ENCODE results near the gene ACTL7B. TPM values are rescaled to one million over a fixed set of nuclear protein-coding genes. Genes with fewer than 3 reads are reported as not detected.

The ACTL7B gene
- total and polyA plus RNA-seq, 4 donors, result not detected

DNA sequence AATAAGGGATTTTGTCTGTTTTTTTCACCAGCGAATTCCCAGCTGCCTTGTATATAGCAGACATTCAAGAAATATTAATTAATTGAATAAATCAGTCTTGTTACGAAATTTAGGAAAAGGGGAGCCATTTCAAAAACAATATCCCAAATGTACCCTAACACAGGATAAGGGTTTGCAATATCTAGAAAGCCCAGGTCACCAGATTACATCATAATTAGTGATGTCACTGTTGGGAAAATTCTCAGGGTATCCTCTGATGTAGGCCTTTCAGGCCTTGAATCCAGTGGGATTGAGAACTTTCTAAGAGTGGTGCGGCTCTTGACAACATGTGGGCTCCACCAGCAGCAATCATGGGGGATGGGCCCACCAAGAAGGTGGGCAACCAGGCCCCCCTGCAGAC is 6.2 kb upstream of the ACTL7B start, which contains the start of gene ACTL7A:
ACTL7A (plus strand) TSS at position 270 of the 400 bp plus-strand sequence; CDS start at position 327, 57 bp downstream.
- no peak within 1 kb of the TSS for H3K4me3 ChIP-seq (ENCODE audit: low read length in 2 of 2)
- ATAC-seq (ENCODE audit: low FRiP score) (no peak), DNase-seq (no peak)
- H3K4me1 ChIP-seq (ENCODE audit: control insufficient read depth in 1 of 2, insufficient read depth in 2 of 2, low read length in 2 of 2), result no peaks in the 10 kb centered on the region
- 95 to 98% methylated on average over 3 of the region's 3 CpGs for WGBS, 2 donors
- H3K27me3 ChIP-seq (ENCODE audit: control insufficient read depth in 1 of 2, insufficient read depth in 2 of 2, low read length in 1 of 2), result no peaks in the 10 kb centered on the region
- intact Hi-C loops (cut with DNase I), result no loop called here
- H3K27ac ChIP-seq (ENCODE audit: low read depth in 1 of 2, low read length in 2 of 2), result no peak within 1 kb of the TSS
- peaks cover 2% of the 10 kb centered on the region for H3K9me3 ChIP-seq (ENCODE audit: control insufficient read depth, low read length)
- no peaks in the 10 kb centered on the region for H3K36me3 ChIP-seq (ENCODE audit: control insufficient read depth in 1 of 2, insufficient read depth in 2 of 2, low read length in 1 of 2)

DNA sequence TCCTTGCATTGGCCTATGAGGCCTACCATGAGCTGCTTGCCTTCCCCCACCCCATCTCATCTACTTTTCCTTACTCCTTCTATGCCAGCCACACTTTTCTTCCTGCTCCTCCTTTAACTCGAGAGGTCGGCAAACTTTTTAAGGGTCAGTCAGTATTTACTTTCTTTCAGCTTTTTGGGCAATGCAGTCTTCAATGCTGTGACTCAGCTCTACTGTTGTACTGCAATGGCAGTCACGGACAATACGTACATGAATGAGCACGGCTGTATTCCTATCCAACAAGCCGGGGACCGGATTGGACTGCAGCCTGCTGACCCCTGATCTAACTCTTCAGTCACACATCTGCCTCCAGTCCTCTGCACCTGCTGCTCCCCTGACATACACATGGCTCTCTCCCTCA is 5.7 kb upstream of the ACTL7B start:
- DNase-seq (no peak), ATAC-seq (ENCODE audit: low FRiP score) (no peak)
- no peaks in the 10 kb centered on the region for H3K27me3 ChIP-seq (ENCODE audit: control insufficient read depth in 1 of 2, insufficient read depth in 2 of 2, low read length in 1 of 2)
- H3K36me3 ChIP-seq (ENCODE audit: control insufficient read depth in 1 of 2, insufficient read depth in 2 of 2, low read length in 1 of 2), result no peaks in the 10 kb centered on the region
- H3K27ac ChIP-seq (ENCODE audit: low read depth in 1 of 2, low read length in 2 of 2), result no peak overlapping the region
- intact Hi-C loops (cut with DNase I), result no loop called here
- peaks cover 2% of the 10 kb centered on the region for H3K9me3 ChIP-seq (ENCODE audit: control insufficient read depth, low read length)
- no peaks in the 10 kb centered on the region for H3K4me1 ChIP-seq (ENCODE audit: control insufficient read depth in 1 of 2, insufficient read depth in 2 of 2, low read length in 2 of 2)
- H3K4me3 ChIP-seq (ENCODE audit: low read length in 2 of 2), result no peak overlapping the region
- 67 to 79% methylated on average over 7 of the region's 7 CpGs for WGBS, 2 donors

DNA sequence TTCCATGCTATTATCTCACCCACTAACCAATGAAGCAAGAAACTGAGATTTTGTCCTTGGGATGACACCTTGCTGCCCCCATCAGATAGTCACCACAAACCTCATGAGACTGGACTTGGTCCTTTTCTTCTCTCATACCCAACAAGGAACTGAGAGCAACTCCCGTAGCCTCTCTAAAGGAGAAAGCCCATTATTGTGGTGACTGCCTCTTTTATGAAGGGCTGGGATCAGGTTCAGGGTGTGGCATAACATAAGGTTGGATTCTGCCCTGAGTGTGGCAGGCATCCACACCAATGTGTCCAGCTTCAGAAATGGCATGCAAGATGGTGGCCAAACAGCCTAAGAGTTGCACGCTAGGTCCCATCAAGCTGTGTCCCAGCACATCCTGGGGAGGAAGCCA is 5.0 kb upstream of the ACTL7B start:
- H3K27ac ChIP-seq (ENCODE audit: low read depth in 1 of 2, low read length in 2 of 2), result no peak overlapping the region
- no peak overlapping the region for H3K4me3 ChIP-seq (ENCODE audit: low read length in 2 of 2)
- WGBS, 2 donors, result 93 to 96% methylated on average over 2 of the region's 2 CpGs
- ATAC-seq (ENCODE audit: low FRiP score) (no peak), DNase-seq (no peak)
- H3K27me3 ChIP-seq (ENCODE audit: control insufficient read depth in 1 of 2, insufficient read depth in 2 of 2, low read length in 1 of 2), result no peaks in the 10 kb centered on the region
- no peaks in the 10 kb centered on the region for H3K36me3 ChIP-seq (ENCODE audit: control insufficient read depth in 1 of 2, insufficient read depth in 2 of 2, low read length in 1 of 2)
- intact Hi-C loops (cut with DNase I), result no loop called here
- no peaks in the 10 kb centered on the region for H3K4me1 ChIP-seq (ENCODE audit: control insufficient read depth in 1 of 2, insufficient read depth in 2 of 2, low read length in 2 of 2)
- peaks cover 2% of the 10 kb centered on the region for H3K9me3 ChIP-seq (ENCODE audit: control insufficient read depth, low read length)

DNA sequence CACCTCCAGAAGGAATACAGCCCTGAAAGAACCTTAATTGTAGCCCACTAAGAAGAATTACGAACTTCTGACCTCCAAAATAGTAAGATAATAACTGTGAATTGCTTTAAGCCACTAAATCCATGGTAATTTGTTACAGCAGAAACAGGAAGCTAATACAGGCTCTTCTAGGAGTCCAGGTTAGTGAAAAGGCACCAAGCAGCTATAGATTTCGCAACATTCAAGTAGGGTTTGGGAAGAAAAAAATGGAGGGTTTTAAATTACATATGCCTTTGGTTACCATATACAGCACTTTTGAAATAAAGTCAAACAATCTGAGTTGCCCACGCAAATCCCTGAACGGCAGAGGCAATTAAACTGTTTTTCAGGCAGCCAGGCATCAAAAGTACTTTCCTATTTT is 4.6 kb upstream of the ACTL7B start:
- H3K36me3 ChIP-seq (ENCODE audit: control insufficient read depth in 1 of 2, insufficient read depth in 2 of 2, low read length in 1 of 2), result no peaks in the 10 kb centered on the region
- H3K4me1 ChIP-seq (ENCODE audit: control insufficient read depth in 1 of 2, insufficient read depth in 2 of 2, low read length in 2 of 2), result no peaks in the 10 kb centered on the region
- intact Hi-C loops (cut with DNase I), result no loop called here
- DNase-seq (no peak), ATAC-seq (ENCODE audit: low FRiP score) (no peak)
- H3K9me3 ChIP-seq (ENCODE audit: control insufficient read depth, low read length), result peaks cover 2% of the 10 kb centered on the region
- H3K4me3 ChIP-seq (ENCODE audit: low read length in 2 of 2), result no peak overlapping the region
- no peaks in the 10 kb centered on the region for H3K27me3 ChIP-seq (ENCODE audit: control insufficient read depth in 1 of 2, insufficient read depth in 2 of 2, low read length in 1 of 2)
- H3K27ac ChIP-seq (ENCODE audit: low read depth in 1 of 2, low read length in 2 of 2), result no peak overlapping the region
- 77 to 92% methylated on average over 4 of the region's 4 CpGs for WGBS, 2 donors

DNA sequence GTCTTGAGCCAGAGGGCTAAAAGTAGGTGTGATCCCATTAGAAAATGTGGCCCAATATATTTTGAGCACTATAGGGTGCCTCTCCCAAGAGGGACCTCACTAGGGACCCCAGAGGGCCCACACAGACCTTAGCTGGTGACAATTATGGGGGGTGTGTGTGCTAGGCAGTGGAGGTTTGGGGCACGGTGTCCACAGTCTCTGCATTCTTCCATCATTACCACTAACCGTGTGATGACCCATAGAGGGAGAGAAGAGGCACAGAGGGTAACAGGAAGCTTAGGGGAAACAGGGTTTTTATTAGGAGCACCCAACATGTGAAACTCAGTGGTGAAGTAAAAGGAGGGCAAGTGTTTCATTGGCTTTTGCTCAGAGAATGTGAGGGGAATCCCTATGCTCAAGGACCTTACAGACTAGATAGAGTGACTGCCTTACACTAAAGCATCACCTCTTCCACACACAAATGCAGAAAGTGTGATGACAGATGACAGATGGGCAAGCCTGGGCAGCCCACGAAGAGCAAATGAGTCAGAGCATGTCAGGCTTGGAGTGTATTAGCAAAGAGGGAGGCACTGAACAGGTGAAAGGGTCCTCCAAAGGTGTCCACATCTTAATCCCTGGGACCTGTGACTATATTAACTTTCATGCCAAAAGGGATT is 3.8 kb upstream of the ACTL7B start:
- ATAC-seq (ENCODE audit: low FRiP score) (no peak), DNase-seq (no peak)
- WGBS, 2 donors, result 77 to 82% methylated on average over 3 of the region's 3 CpGs
- Histone ChIP-seq H3K27ac (ENCODE audit: low read depth in 1 of 2, low read length in 2 of 2) (no peak overlapping the region), H3K4me3 (ENCODE audit: low read length in 2 of 2) (no peak overlapping the region), H3K36me3 (ENCODE audit: control insufficient read depth in 1 of 2, insufficient read depth in 2 of 2, low read length in 1 of 2) (no peaks in the 10 kb centered on the region), H3K27me3 (ENCODE audit: control insufficient read depth in 1 of 2, insufficient read depth in 2 of 2, low read length in 1 of 2) (no peaks in the 10 kb centered on the region), H3K9me3 (ENCODE audit: control insufficient read depth, low read length) (peaks cover 2% of the 10 kb centered on the region), H3K4me1 (ENCODE audit: control insufficient read depth in 1 of 2, insufficient read depth in 2 of 2, low read length in 2 of 2) (no peaks in the 10 kb centered on the region)
- intact Hi-C loops (cut with DNase I), result no loop called here

DNA sequence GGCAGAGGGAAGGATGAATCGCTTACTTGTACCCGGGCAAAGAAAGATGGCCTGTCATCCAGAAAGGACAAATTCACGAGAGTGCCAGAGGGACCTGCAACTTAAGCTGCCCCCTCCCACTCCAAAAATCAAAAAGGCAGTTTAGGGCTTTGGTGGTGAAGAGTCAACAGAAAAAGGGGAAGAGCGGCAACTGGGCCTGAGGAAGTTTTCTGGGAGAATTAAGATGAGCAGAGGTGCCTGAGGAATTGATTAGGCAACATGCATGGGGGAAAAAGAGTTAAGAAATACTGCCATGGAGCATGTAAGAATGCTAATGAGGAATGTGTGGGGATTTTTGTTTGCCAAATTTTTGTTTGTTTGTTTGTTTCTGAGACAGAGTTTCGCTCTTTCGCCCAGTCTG is 1.8 kb upstream of the ACTL7B start:
- 85 to 88% methylated on average over 6 of the region's 6 CpGs for WGBS, 2 donors
- H3K27ac ChIP-seq (ENCODE audit: low read depth in 1 of 2, low read length in 2 of 2), result no peak overlapping the region
- intact Hi-C loops (cut with DNase I), result no loop called here
- H3K36me3 ChIP-seq (ENCODE audit: control insufficient read depth in 1 of 2, insufficient read depth in 2 of 2, low read length in 1 of 2), result no peaks in the 10 kb centered on the region
- peaks cover 2% of the 10 kb centered on the region for H3K9me3 ChIP-seq (ENCODE audit: control insufficient read depth, low read length)
- DNase-seq (no peak), ATAC-seq (ENCODE audit: low FRiP score) (no peak)
- no peaks in the 10 kb centered on the region for H3K4me1 ChIP-seq (ENCODE audit: control insufficient read depth in 1 of 2, insufficient read depth in 2 of 2, low read length in 2 of 2)
- no peaks in the 10 kb centered on the region for H3K27me3 ChIP-seq (ENCODE audit: control insufficient read depth in 1 of 2, insufficient read depth in 2 of 2, low read length in 1 of 2)
- no peak overlapping the region for H3K4me3 ChIP-seq (ENCODE audit: low read length in 2 of 2)

DNA sequence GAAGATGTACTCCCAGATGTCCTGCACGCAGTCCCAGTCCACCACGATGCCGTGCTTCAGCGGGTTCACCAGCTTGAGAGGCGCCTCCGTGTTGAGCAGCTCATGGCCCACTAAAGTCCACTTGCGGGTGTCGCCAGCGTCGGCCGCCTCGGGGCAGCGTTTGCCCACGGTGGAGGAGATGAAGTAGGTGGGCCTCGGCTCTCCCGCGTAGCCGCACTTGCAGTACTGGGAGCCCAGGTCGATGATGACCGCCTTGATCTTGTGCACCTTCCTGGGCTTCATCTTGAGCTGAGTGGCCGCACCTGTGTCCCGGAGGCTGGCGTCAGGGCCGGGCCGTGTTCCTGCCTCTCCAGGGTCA is 278 bp downstream of the ACTL7B start:
- WGBS, 2 donors, result 96 to 98% methylated on average over 25 of the region's 25 CpGs
- no peaks in the 10 kb centered on the region for H3K4me1 ChIP-seq (ENCODE audit: control insufficient read depth in 1 of 2, insufficient read depth in 2 of 2, low read length in 2 of 2)
- no peaks in the 10 kb centered on the region for H3K27me3 ChIP-seq (ENCODE audit: control insufficient read depth in 1 of 2, insufficient read depth in 2 of 2, low read length in 1 of 2)
- no peak for DNase-seq
- intact Hi-C loops (cut with DNase I), result no loop called here
- no peaks in the 10 kb centered on the region for H3K36me3 ChIP-seq (ENCODE audit: control insufficient read depth in 1 of 2, insufficient read depth in 2 of 2, low read length in 1 of 2)
- H3K27ac ChIP-seq (ENCODE audit: low read depth in 1 of 2, low read length in 2 of 2), result no peak overlapping the region
- ATAC-seq (ENCODE audit: low FRiP score), result no peak
- no peaks in the 10 kb centered on the region for H3K9me3 ChIP-seq (ENCODE audit: control insufficient read depth, low read length)
- no peak overlapping the region for H3K4me3 ChIP-seq (ENCODE audit: low read length in 2 of 2)

DNA sequence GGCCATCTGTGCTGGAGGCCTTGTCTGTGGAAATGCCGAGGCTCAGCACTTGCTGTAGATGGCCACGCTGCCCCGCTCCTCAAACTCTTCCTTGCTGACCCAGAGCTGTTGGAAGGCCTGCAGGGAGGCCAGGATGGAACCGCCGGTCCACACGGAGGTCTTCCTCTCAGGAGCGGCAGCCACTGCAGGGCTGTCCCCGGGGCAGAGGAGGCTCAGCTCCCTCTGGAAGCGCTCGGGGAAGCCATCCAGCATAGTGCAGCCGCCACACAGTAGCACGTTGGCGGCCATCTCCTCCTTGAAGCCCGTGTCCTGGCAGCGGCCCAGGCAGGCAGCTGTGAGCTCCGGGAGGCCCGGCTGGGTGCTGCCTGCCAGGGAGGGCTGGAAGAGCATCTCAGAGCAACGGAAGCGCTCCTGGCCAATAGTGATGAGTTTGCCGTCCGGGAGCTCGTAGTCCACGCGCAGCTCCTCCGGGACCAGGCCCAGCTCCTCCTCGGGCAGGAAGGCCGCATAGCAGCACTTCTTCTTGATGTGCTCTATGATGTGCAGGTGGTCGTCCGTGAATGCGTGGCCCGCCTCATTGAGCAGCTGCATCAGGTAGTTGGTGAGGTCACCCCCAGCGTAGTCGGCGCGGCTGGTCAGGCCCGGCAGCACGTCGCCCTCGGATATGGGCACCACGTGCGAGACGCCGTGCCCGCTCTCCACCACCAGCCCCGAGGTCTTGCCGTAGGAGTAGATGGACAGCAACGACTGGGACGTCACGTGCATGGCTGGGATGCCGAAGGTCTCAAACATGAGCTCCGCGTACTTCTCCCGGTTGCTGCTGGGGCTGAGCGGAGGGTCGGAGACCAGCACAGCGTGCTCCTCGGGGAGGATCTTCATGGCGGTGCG is 901 bp downstream of the ACTL7B start:
- Histone ChIP-seq H3K27me3 (ENCODE audit: control insufficient read depth in 1 of 2, insufficient read depth in 2 of 2, low read length in 1 of 2) (no peaks in the 10 kb centered on the region), H3K9me3 (ENCODE audit: control insufficient read depth, low read length) (no peaks in the 10 kb centered on the region), H3K27ac (ENCODE audit: low read depth in 1 of 2, low read length in 2 of 2) (no peak overlapping the region), H3K36me3 (ENCODE audit: control insufficient read depth in 1 of 2, insufficient read depth in 2 of 2, low read length in 1 of 2) (no peaks in the 10 kb centered on the region), H3K4me3 (ENCODE audit: low read length in 2 of 2) (no peak overlapping the region), H3K4me1 (ENCODE audit: control insufficient read depth in 1 of 2, insufficient read depth in 2 of 2, low read length in 2 of 2) (no peaks in the 10 kb centered on the region)
- no peak for DNase-seq
- intact Hi-C loops (cut with DNase I), result no loop called here
- 92% methylated on average over 58 to 59 of the region's 59 CpGs for WGBS, 2 donors
- peak; percentile 6 for ATAC-seq (ENCODE audit: low FRiP score)

DNA sequence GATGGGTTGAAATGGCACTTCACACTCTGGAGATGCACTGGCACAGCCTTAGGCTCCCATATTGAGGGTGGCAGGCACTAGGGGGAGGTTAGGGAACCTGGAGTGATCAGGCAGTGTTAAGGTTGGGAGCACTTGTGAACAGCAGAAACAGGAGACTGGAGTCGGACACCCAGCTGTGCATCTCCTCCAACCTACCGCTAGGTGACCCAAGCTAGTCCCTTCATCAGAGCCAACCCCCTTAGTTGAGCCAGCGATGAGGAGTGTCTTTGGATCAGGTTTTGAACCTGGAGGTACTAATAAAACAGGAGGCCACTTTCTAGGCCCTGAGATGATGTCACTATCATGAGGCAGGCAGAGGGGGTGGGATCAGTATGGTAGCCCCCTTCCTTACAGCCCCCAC is 1.7 kb downstream of the ACTL7B start:
- 88 to 96% methylated on average over 3 of the region's 3 CpGs for WGBS, 2 donors

More for the DNA sequence above, 1.7 kb downstream of the ACTL7B start:
- no peaks in the 10 kb centered on the region for H3K36me3 ChIP-seq (ENCODE audit: control insufficient read depth in 1 of 2, insufficient read depth in 2 of 2, low read length in 1 of 2)
- ATAC-seq (ENCODE audit: low FRiP score) (no peak), DNase-seq (no peak)
- H3K27ac ChIP-seq (ENCODE audit: low read depth in 1 of 2, low read length in 2 of 2), result no peak overlapping the region
- H3K4me3 ChIP-seq (ENCODE audit: low read length in 2 of 2), result no peak overlapping the region
- H3K27me3 ChIP-seq (ENCODE audit: control insufficient read depth in 1 of 2, insufficient read depth in 2 of 2, low read length in 1 of 2), result no peaks in the 10 kb centered on the region
- intact Hi-C loops (cut with DNase I), result no loop called here
- no peaks in the 10 kb centered on the region for H3K9me3 ChIP-seq (ENCODE audit: control insufficient read depth, low read length)
- no peaks in the 10 kb centered on the region for H3K4me1 ChIP-seq (ENCODE audit: control insufficient read depth in 1 of 2, insufficient read depth in 2 of 2, low read length in 2 of 2)
